Stimulated activated CD4-positive, alpha-beta T cell treated with anti-CD3 and anti-CD28 coated beads, TNF-alpha, amount 100 ng/mL, for 24 hours (primary cell): ENCODE measurements around the gene PHACTR1.
"Not testable (repeated sequence)": the region's sequence is repeated elsewhere in the genome, so short reads cannot be mapped to it uniquely, and the experiment has no call there.

Experiments
- DNase-seq, 3 experiments: peaks; one replicate each; pipeline ENCODE4 v3.0.0-alpha.2; 2020; ENCODE audit warnings: low read depth in 3 of 3

The PHACTR1 gene

DNA sequence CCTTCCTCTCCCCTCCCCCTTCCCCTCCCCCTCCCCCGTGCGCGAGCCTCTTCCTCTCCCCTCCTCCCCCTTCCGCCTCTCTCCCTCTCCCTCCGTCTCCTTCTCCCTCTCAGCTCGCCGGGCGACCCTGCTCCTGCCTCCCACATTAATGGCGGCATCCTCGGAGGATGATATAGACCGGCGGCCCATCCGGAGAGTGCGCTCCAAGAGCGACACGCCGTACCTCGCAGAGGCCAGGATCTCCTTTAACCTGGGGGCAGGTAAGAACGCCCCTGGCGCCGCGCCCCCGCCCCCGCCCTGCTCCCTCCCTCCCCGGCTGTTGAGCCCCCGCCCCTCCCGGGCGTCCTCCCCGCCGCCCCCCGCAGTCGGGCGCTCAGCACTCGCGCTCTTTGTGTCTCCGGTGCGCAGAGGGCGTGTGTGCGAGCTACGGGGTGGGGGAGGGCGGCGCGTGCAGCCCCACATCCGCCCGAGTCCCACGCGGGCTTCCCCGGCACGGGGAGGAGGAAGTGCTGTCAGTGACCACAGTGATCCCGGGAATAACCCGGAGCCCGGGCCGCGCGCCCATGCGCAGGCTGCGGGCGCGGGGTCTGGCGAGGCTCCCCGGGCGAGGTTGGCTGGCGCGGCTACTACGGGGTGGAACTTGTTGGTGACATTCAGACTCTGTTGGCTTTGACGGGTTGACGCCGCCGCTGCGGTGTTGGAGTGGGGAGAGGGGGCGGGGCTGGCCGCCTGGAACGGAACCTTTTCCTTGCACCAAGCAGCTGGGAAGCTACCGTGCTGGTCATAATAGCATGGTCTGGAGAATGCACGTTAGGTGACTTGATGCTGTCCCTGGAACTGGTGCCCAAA lies 33.2 kb downstream of the PHACTR1 start:
- no peak for DNase-seq

- DNase-seq = no peak
These were observed 33.8 kb downstream of the PHACTR1 start for GRCh38 chr6:12750416-12750815.

DNA sequence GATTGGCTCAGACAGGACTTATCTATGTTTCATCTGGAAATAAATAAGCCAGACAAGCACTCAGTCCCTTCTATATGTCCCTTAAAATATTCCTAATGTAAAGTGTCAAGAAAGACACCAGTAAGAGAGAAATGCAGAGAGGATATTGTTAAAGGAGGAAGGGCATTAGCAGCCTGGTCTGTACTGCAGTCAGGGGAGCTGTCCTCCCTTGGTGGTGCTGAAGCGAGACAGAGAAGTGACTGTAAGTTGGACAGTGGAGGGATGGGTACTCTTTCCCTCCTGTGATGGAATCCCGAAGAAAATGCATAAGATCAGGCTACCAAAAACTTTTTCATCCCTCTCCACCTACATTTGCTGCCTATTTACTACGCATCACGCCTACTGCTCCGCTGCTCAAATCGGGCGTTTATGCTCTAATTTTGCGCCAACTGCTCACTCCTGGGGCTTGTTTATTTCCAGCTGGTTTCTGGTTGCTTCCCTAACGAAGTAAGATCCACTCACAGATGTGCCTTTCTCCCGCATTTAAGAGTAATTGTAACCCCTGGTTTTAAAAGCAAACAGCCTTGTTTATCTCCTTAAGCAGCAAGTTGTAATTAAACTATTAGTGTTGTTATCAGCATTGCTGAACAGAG lies 35.2 kb downstream of the PHACTR1 start:
- peak in 1 of 3 experiments; percentile 23 for DNase-seq

GRCh38 chr6:12753036-12753435 lies 36.5 kb downstream of the PHACTR1 start:
- DNase-seq = no peak

DNA sequence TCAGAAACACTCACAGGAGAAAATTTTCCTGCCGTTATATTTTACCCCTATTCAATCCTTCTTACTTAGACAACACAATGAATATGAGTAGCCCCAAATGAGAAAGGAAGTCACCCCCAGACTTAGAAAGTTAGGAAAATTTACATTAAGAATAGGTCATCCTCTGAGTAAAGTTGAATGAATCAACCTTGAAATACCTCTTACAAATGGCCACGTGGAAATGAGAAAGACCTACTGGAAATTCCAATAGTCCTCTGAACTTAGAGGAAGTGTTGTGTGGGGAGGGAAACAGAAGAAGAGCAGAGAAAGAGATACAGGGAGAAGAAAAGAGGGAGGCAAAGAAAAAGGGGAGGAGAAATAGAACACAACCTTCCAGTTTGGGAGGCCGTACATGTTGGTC lies 43.7 kb downstream of the PHACTR1 start:
- DNase-seq = no peak

DNA sequence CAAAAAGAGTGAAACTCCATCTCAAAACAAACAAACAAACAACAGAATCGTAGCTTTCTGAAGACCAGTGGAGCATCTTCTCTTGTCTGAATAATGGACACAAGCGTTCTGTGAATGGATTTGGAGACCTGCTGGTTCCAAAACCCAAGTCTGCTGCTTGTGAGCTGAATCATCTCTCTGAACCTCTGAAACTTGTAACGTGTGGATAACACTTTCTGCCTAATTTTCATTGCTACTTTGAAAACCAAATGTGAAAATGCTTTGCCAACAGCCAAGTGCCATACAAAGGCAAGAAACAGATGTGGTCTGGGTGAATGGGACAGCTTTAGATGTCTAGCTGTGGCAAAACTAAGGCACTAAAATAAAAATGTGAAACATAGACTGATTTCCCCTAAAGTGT lies 44.3 kb downstream of the PHACTR1 start:
- DNase-seq = no peak

DNA sequence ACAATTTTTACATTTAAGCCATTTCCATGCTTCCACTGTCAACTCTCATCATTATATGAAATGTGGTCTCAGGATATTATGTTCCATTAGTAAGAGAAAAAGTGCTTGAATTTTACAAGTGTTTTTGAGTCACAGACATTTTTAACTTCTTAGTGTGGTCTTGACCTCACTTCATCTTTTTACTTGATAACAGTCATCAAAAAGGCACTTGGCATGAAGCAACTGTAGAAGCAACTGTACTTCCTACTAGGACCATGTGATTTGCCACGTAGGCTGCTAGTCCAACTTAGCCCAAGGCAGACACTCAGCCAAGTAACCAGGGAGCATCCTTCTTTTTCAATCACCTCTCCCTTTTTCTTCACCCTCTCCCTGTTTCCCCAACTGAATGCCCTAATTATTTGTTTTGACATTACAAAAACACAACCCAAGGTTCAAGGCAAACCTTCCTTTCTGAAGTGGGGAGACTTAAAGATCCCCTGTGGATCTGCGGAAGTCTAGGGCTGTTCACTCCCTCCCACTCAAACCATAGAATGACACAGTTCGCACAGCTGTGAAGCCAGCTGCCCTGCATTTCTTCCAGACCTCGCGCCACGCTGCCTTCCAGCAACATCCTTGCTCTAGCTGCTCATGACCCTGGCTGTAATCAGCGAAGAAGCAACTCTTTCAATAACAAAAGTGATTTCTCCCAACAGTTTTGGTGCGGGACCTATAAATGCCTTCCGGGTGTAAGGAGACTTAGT lies 45.0 kb downstream of the PHACTR1 start:
- DNase-seq = no peak

DNA sequence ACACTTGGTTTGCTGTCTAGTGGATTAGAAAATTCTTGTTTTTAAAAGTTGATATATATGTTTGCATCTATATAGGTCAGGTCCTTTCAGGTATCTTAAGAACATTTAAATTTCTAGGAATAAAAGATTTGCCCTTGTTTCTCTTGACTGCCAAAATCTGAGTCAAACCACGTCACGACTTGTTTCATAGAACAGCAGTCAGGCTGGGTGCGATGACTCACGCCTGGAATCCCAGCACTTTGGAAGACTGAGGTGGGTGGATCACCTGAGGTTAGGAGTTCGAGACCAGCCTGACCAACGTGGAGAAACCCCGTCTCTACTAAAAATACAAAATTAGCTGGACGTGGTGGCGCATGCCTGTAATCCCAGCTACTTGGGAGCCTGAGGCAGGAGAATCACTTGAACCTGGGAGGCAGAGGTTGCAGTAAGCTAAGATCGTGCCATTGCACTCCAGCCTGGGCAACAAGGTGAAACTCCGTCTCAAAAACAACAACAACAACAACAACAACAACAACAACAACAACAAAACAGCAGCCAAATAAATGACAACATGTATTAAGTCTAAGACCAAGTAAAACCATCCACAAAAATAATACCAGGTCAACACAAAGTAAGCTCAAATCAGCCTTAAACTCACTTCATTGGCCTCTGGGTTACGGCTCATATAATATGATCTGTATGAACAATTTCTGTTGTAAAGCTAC lies 46.3 kb downstream of the PHACTR1 start:
- not testable (repeated sequence) for DNase-seq

DNA sequence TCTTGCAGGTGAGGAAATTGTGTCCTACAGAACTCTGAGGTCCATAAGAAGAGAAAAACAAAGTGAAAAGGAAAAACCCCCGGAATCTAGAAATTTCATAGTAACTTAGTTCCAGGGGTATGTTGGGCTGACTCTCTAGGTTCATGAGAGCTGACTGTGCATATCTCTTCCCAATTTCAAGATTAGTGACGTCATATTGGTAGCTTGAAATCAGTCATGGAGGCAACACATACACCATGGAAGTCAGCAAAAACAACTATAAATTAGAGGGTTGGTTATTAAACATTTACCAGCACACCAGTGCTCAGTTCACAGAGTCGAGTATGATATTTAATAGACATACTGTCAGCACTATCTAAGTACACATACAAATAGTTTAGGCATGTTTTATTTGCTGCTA lies 49.8 kb downstream of the PHACTR1 start:
- no peak for DNase-seq

GRCh38 chr6:12767016-12767415 lies 50.4 kb downstream of the PHACTR1 start:
- DNase-seq = no peak

GRCh38 chr6:12769556-12770256 lies 53.1 kb downstream of the PHACTR1 start:
- no peak for DNase-seq

DNA sequence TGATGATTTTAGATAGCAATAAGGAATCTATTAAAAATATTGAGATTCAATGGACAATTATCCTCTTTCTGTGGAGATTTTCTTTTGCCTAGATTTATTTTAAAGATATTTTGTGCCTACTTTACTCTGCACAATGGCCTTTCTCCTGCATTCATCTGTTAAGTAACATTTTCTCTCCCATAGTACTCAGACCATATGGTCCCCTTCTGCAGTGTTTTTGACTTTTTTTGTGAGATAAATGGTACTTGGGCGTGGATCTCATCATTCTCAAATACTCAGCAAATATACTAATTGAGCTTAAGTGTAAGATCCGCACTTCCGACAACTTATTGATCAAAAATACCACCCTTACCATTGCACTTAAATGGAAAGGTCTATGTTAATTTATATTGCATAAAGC lies 55.8 kb downstream of the PHACTR1 start:
- no peak for DNase-seq

GRCh38 chr6:12776291-12776690 lies 59.7 kb downstream of the PHACTR1 start:
- no peak for DNase-seq

DNA sequence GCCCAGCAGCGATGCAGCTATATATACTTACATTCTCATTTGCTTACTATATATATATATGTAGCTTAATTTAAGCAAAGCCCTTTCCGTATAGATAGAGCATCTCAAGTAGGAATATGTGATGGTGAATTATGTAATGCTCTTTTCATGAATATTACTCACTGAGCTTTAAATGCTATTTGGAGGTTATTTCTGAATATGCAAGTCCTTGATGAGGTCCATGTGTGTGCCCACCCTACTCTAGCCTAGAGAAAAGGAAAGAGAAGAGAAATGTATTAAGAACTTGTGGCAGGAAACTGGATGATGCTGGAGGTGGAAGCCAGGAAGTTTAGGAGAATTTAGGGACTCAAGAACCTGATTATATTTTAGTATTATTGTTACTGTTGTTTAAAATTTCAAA lies 63.2 kb downstream of the PHACTR1 start:
- DNase-seq = no peak

GRCh38 chr6:12782136-12782535 lies 65.6 kb downstream of the PHACTR1 start:
- no peak for DNase-seq

DNA sequence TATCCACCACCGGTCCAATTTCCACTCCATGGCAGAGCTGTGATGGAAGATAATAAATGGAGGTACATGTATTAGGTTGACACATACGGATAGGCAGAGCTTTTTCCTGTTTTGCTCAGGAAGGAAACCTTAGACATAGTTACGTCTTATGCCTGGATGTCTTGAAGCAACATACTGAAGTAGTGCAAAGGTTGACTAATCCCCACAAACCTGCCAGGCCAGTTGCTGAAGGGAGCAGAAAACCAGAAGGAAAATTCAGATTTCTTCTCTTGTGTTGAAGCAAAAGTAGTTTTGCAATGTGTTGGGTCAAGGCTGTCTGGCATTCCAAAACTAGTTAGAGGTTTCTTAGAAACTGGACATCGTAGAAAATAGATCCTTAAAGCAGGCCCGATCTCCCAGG lies 68.7 kb downstream of the PHACTR1 start:
- no peak for DNase-seq

DNA sequence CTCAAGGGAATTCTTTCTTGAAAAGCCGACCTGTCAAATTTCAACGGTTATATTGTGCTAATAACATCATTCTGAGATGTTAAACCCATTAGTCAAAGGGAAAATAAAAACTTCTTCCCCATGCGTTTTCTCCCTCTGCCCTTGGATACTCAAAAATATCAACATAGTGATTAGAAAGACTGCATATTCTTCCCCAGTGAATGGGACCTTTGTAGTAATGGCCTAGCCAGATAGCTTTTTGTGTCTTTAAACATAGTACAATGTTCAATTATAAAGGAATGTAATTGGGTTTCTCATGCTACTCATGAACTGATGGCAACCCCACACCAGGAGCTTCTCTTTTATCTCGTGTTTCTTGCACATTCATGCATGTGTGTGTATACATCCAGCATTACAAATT lies 69.4 kb downstream of the PHACTR1 start:
- no peak for DNase-seq

GRCh38 chr6:12791371-12791770 lies 74.8 kb downstream of the PHACTR1 start:
- no peak for DNase-seq

DNA sequence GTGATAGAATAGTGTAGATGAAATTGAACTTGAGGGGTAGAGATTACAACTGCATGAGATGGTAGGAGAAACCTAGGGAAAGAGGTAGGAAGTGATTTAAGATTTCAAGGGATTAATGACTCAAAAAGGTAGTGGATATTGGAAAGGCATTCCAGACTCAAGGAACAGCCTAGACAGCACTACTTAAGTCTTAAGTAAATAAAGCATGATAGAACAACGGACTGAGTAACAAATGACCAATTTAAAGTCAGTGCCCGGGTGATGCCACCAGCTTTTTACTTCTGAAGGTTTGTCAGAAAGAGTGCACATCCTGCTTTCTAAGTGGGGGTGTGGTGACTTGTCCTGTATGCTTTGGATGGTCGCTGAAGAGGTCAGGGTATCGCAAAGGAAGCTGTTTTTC lies 81.8 kb downstream of the PHACTR1 start:
- no peak for DNase-seq

GRCh38 chr6:12800120-12800519 lies 83.6 kb downstream of the PHACTR1 start:
- DNase-seq = no peak

DNA sequence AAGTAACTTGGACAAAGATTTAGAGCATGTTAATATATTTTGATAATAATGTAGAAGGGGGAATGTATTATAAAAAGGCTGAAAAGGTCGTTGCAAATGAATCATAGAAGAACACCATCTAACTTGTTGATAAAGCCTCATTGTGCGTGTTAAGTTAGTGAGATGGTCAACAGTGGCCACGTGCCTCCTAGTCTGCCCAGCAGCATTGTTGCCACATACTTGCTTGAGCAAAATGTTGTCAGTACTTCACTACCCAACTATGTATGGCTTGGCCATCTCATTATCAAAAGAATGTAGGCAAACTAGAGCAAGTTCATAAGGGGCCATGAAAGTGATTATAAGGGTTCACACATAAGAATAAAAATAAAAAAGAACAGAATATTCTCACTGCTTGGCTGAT lies 84.6 kb downstream of the PHACTR1 start:
- no peak for DNase-seq
